ENCODE results near the gene EFNA5.

The EFNA5 gene

DNA sequence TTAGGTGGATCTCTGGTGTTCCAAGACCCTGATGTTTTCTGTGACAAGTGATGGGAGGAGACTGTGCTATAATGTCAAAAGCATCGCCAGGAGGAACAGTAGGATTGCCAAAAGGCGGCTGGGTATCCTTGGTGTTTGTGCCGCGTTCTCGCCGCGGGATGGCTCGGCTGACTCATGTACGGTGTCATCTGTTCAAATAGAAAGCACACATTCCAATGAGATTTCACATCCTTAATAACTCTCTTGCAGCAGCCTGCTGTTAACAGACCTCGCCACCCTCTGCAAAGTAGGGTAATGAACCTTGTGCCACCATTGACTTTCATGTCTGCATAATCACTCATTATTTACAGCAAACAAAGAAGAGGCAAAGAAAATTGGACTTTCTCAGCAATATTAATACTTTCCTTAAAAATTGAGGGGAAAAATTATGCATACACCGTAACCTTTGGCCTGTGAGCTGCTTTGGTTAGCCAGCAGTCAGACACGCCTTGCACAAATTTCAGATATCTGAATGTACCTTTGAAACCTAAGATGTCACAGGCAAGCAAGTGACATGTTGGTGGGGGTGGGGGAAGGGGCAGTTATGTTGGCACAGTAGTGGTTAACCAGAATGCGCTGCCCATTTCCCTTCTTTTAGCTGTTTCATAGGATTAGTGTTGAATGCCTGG, 289.4 kb downstream of the EFNA5 start:
- DNase-seq: no peak

DNA sequence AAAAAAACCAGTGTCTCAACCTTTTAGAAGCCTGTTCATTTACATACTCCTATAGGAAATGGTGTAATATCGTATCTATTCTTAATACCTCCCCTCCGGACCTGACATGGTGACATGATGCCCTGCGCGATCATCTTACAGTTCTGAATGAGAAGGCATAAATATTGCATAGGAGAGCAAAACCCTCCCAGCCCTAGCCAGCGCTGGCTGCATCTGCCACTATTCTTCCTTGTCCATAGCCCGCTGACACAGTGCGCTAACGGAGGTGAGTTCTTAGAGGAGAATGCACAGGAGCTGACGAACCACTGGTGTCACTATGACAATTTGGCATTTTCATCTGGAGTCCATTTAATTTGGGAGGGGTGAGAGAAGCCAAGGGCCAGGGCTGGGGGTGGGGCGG, 290.1 kb downstream of the EFNA5 start:
- no peak for DNase-seq

- no peak for DNase-seq
Measured at GRCh38 chr5:107378218-107378899, 292.4 kb downstream of the EFNA5 start.

DNA sequence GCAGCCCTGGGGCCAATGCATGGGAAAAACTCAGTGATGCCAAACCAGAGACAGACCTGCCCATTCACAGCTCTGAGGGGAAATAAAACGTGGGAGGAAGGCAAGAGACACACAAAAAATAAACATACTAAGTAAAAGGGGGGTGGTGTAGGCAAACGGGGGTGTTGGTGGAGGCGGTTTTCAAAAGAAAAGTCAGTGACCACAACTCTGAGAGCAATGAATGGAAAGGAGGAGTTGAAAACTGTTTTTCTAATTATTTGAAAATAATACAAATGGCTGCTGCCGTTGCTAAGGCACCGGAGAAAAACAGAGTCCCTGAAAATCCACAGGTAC, 293.5 kb downstream of the EFNA5 start:
- no peak for DNase-seq

- no peak for DNase-seq
Measured at GRCh38 chr5:107376546-107377276, 294.0 kb downstream of the EFNA5 start.

- DNase-seq: no peak
Measured at GRCh38 chr5:107373549-107374263, 297.0 kb downstream of the EFNA5 start.

- DNase-seq: no peak
Measured at GRCh38 chr5:107372723-107373450, 297.9 kb downstream of the EFNA5 start.

DNA sequence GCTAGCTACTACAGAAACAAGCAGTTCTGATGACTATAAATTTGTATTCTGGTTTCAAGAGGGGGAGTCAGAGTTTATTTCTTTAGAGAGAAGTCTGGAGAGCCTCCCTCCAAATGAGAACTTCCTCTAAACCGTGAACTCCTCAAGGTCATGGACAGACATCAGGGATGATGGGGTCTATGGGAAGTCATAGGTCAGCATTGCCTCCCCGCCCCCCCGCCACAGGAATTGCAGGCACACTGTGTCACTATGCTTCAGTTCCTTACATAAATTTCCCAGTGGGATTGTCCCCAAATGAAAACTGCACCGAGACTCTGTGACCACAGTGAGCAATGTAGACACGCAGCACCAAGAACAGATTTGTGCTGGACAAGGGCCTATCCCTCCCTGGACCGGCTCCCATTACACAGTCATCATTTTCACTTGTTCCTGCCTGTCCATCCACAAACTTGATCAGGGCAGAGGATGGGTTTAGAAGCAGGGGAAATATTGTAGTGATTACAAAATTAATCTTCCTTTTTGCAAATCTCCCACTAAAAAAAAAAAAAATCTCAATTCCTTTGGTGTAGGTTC, 300.3 kb downstream of the EFNA5 start:
- no peak for DNase-seq

GRCh38 chr5:107369622-107370021, 301.1 kb downstream of the EFNA5 start:
- DNase-seq: no peak

DNA sequence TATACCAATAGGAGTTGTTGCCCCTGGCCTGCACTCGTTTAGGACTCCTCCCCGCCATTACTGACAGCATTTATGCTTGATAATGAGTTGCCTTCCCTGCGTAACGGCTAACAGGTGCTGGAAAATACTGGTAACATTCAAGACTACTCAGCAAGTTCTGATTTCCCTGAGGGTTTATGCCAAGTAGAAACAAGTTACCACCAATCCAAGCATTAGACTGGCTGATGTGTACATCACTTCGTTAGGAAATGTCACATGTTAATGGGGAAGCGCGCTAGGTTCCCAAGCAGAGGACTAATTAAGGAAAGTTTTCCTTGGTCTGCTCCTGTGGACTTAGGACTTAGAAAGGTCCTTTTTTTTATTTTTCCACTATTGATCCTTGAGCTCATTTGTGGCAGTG, 302.1 kb downstream of the EFNA5 start:
- no peak for DNase-seq

- no peak for DNase-seq
Measured at GRCh38 chr5:107367939-107368338, 302.8 kb downstream of the EFNA5 start.

- DNase-seq: no peak
Measured at GRCh38 chr5:107367480-107367879, 303.3 kb downstream of the EFNA5 start.

GRCh38 chr5:107365320-107366109, 305.2 kb downstream of the EFNA5 start:
- DNase-seq: no peak

GRCh38 chr5:107364443-107365319, 306.1 kb downstream of the EFNA5 start:
- no peak for DNase-seq

- DNase-seq: no peak
Measured at GRCh38 chr5:107363768-107364167, 307.0 kb downstream of the EFNA5 start.

DNA sequence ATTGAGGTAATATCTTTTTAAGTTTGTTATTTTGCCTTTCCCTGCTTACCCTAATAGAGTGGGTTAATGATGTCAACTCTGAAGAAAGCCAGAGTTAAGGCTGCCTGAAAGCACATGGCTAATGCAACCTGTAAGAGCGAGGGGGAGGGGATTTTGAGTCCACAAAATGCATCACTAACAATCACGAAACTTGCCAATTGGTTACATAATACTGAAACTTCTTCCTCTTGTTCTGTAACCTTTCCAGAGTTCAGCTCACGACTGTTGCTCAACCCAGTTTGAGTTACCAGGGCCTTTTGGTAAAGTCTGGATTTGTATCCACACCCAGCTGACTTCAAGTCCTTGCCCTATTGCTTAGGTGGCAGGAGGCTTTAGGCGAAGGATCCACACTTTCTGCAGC, 308.8 kb downstream of the EFNA5 start:
- no peak for DNase-seq

GRCh38 chr5:107359916-107360234, 310.9 kb downstream of the EFNA5 start:
- no peak for DNase-seq

DNA sequence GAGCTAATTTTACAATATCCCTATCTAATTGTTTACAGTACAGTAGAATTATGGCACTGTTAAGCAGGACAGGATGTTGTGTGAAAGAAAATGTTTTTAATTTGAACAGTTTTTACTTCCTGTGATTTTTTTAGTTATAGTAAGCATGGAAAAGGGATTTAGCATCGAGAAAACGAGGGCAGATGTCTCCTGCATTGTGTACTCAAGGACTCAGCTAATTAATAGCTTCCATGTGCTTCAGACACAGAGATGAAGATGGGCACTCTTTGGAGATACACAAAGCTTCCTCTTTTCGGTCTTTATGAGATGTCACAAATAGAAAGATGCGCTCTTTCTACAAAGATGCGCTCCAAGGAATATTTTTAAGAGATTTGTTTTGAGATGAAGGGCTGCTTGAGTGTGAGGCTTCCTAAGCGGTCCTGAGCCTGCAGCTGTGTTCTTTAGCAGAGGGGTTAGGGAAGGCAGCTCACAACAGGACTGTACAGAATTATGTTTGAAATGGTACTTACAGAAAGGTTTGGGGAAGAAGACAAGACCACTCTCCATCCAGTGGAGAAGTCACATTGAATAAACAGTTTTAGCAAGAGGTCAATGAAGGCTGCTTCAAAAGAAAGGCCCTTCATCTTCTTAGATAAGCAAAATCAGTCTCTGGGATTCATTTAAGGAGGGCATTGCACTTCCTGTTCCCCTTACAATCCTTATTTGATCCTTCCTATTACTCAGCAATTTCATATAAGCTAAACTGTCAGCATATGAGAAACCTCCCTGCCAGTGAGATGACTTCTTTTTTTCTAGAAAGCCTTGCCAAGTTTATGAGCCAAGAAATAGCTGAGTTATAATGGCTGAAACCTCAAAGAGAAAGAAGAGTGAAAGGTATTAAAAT, 311.5 kb downstream of the EFNA5 start:
- no peak for DNase-seq

DNA sequence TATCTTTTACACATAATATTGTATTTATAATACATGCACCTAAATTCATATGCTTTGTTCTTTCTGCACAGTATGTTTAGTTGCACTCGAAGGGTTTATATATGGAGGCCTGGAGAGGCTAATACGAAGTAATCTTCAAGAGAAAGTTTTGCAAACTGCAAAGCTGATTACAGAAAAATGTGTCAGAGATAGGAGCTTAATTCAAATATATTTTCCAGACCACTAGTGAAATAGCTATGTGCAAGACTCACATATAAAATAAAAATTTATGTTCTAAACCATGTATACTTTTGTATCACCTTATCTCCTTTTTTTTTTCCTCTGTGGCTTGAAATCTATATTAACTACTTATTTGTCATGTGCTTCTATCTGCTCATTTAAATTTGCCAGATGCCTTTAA, 313.8 kb downstream of the EFNA5 start:
- no peak for DNase-seq

GRCh38 chr5:107352576-107352975, 318.2 kb downstream of the EFNA5 start:
- DNase-seq: no peak
